HG03039 (cell line): ENCODE results near the gene COX6B1.
"Not testable (repeated sequence)": the region's sequence is repeated elsewhere in the genome, so short reads cannot be mapped to it uniquely, and the experiment has no call there.

ENCODE experiments used
- ATAC-seq: cut with Tn5 transposase; IDR thresholded peaks from one replicate; pipeline ENCODE4 v1.9.1; 2021; ENCODE audit warnings: mild to moderate bottlenecking, moderate library complexity; ENCODE audit not compliant: unreplicated experiment

Gene COX6B1

GRCh38 chr19:35648017-35648961 is at the start of gene COX6B1:
TSS of gene COX6B1 (plus strand) at chr19:35648323. CDS start at chr19:35651244, 2,921 bp downstream.
- peak; percentile 38 for ATAC-seq

GRCh38 chr19:35601971-35602370 is 46.2 kb upstream of the COX6B1 start:
- ATAC-seq: no peak

DNA sequence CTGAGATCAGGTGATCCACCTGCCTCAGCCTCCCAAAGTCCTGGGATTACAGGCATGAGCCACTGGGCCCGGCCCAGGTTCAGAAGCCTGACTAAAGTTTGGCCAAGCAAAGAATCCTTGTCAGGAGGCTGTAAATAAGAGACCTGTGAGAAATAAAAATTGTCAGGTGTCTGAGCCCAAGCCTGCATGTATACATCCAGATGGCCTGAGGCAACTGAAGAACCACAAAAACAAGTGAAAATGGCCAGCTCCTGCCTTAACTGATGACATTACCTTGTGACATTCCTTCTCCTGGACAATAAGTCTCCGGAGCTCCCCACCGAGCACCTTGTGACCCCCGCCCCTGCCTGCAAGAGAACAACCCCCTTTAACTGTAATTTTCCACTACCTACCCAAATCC is 43.7 kb upstream of the COX6B1 start:
- ATAC-seq: not testable (repeated sequence)

DNA sequence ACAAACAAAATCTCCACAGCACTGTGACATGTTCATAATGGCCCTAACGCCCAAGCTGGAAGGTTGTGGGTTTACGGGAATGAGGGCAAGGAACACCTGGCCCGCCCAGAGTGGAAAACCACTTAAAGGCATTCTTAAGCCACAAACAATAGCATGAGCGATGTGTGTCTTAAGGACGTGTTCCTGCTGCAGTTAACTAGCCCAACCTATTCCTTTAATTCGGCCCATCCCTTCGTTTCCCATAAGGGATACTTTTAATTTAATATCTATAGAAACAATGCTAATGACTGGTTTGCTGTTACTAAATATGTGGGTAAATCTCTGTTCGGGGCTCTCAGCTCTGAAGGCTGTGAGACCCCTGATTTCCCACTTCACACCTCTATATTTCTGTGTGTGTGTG is 41.0 kb upstream of the COX6B1 start:
- not testable (repeated sequence) for ATAC-seq

GRCh38 chr19:35607661-35608060 is 40.5 kb upstream of the COX6B1 start:
- no peak for ATAC-seq

- ATAC-seq: no peak
Observed at GRCh38 chr19:35608251-35608650, 39.9 kb upstream of the COX6B1 start.

DNA sequence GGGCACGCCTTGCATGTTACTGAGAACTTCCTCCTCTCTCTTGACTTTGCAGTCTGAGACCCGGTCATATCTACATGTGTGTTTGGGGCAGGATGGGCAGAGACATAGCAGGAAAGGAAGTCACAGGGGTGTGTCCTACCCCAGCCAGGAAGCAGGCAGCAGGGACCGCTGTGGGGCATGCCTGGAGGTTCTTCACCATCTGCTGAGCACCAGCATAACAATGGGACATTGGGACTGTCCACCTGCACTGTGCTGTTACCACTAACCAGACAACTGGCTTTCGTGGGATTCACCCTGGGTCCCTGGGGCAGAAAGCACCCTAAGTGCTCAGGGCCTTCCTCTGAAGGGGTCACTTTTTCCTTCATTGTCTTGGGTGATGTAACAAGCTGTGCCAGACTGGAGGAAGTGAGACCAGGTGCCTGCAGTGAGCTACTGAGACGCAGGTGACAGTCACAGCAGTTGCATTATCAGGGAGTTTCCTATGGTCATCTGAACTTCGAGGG is 38.2 kb upstream of the COX6B1 start:
- ATAC-seq: no peak

DNA sequence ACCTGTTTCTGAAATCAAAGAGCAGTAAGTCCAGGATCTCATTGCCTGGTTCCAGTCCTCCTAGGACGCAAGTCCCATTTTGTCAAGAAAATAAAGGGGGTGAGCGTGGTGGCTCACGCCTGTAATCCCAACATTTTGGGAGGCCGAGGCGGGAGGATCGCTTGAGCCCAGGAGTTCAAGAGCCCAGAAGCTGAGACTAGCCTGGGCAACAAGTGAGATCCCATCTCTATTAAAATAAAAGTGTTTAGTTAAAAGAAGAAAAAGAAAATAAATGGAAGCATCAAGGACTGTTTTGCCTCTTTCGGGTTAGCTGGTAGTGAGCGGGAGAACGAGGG is 35.9 kb upstream of the COX6B1 start:
- ATAC-seq: no peak

- peak; percentile 58 for ATAC-seq
Observed at GRCh38 chr19:35612559-35613321, 35.4 kb upstream of the COX6B1 start, which contains the start of gene HAUS5. TSS of gene HAUS5 (plus strand) at chr19:35612735. CDS start at chr19:35612795, 60 bp downstream.

- no peak for ATAC-seq
Observed at GRCh38 chr19:35613574-35613973, 34.5 kb upstream of the COX6B1 start.

GRCh38 chr19:35615036-35615435 is 33.1 kb upstream of the COX6B1 start:
- no peak for ATAC-seq

GRCh38 chr19:35618857-35619256 is 29.3 kb upstream of the COX6B1 start:
- no peak for ATAC-seq

DNA sequence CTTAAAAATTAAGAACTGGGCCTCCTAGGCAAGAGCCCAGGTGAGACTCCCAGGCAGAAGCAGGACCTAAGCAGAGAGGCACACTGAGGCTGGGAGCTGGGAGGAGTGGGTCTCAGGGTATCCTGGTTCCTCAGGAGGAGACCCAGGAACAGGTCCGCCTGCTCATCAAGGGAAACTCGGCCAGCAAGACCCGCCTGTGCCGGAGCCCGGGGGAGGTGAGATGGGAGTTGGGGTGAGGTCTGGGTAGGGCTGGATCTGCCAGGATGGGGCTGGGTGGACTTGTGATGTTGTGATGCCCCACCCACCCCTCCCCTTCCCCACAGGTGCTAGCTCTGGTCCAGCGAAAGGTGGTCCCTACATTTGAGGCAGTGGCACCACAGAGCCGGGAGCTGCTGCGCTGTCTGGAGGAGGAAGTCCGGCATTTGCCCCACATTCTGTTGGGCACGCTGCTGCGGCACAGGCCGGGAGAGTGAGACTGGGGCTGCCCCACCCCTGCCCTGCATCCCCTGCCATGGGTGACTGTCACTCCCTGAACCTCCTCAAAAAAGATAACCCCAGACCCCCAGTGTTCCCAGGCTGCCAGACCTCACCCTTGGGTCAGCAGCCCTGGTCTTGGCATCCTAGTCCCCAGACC is 28.7 kb upstream of the COX6B1 start:
- no peak for ATAC-seq

- ATAC-seq: no peak
Observed at GRCh38 chr19:35620001-35620400, 28.1 kb upstream of the COX6B1 start.

GRCh38 chr19:35621708-35622107 is 26.4 kb upstream of the COX6B1 start:
- no peak for ATAC-seq

- ATAC-seq: no peak
Observed at GRCh38 chr19:35622750-35623149, 25.4 kb upstream of the COX6B1 start.

DNA sequence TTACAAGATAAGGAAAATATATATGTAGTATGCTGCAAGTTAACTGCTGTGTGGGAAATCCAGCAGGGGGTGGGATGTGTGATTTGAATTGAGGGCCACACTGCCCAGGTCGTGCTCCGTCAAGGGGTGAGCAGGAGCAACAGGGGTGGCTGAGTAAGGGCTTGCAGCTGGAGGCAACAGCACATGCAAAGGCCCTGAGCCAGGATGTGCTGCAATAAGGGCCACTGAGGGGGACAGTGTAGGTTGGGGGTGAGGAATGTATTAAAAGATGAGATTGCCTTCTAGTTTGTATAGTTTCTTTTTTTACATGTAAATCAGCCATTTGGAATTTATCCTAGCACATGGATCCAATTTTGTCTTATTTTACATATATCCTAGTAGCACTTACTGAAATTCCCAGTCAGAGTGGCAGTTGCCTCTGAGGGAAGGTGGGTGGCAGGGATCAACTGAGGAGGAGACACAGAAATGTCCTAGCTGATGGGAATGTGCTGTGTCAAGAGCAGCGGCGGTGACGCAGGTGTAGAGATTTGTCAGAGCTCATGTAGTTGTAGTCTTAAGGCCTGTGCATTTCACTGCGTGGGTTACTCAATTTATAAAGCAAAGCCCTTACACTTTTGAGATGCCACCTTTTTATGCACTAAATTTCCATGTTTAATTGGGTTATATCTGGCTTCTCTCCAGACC is 24.7 kb upstream of the COX6B1 start:
- no peak for ATAC-seq

DNA sequence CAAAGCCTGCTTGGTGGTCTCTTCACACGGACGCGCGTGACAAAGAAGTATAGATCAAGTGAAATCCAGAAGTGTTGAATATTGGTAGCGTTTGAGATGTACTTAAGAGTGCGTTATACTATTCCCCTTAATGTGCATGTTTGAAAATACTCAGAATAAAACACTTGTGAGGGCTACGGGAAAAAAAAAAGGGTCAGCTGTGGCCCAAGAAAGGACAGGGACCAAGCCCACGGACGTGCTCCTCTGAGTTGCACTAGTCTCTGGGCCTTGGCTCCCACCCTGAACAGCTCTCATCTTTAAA is 19.9 kb upstream of the COX6B1 start:
- no peak for ATAC-seq

- ATAC-seq: peak; percentile 92
Observed at GRCh38 chr19:35628565-35629331, 19.4 kb upstream of the COX6B1 start, which contains the start of gene RBM42. TSS of gene RBM42 (plus strand) at chr19:35629036. CDS start at chr19:35629154, 118 bp downstream.

DNA sequence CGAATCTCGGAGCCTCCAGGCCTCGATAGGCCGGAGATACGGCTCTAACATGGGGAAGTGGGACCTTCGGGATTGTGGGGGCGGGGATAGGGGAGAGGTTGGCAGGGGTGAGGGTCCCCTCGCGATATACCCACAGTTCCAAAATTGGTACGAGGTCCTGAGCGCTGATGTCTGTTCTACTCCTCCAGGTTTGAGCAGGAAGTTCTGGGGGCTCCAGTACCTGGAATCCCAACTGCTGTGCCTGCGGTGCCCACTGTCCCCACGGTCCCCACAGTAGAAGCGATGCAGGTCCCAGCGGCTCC is 18.8 kb upstream of the COX6B1 start:
- ATAC-seq: no peak
